HepG2 (cell line): ENCODE results near the gene GRAMD1B.

ENCODE experiments used
- BHLHE40 ChIP-seq: IDR thresholded peaks from 2 replicates; pipeline ENCODE4 v1.6.1; 2011; ENCODE audit warnings: low read length, improper control_type of control experiment
- CTCF ChIP-seq: sonication (generic); formaldehyde crosslinking; IDR thresholded peaks from 2 replicates; pipeline ENCODE4 v1.5.0; 2020; ENCODE audit warnings: mild to moderate bottlenecking, missing genetic modification reagents, moderate library complexity
- EZH2 ChIP-seq: conservative IDR thresholded peaks from 2 replicates; pipeline ENCODE4 v1.6.1; 2012; ENCODE audit warnings: mild to moderate bottlenecking, low read depth, low read length, moderate library complexity
- HCFC1 ChIP-seq: fragments of 150-350 bp; IDR thresholded peaks from 2 replicates; pipeline ENCODE4 v1.6.1; 2014; ENCODE audit warnings: low read depth, low read length
- HHEX ChIP-seq: IDR thresholded peaks from 2 replicates; pipeline ENCODE4 v1.6.1; 2016; ENCODE audit warnings: control low read depth
- NCOR1 ChIP-seq: fragments of 200-600 bp; sonication (generic); IDR thresholded peaks from 2 replicates; pipeline ENCODE4 v1.7.0; 2017; ENCODE audit warnings: antibody characterized with exemption, low read length, borderline replicate concordance
- POLR2A ChIP-seq, 2 experiments: IDR thresholded peaks; 2 replicates each; pipeline ENCODE4 v1.6.1; 2011; ENCODE audit warnings: low read depth in 2 of 2, low read length in 2 of 2, mild to moderate bottlenecking in 1 of 2, moderate library complexity in 1 of 2; ENCODE audit not compliant: insufficient read depth in 1 of 2
- POLR2AphosphoS2 ChIP-seq: IDR thresholded peaks from 2 replicates; pipeline ENCODE4 v1.6.1; 2011; ENCODE audit warnings: low read depth, low read length, improper control_type of control experiment
- TCF7L2 ChIP-seq: IDR thresholded peaks from 2 replicates; pipeline ENCODE4 v1.6.1; 2011; ENCODE audit warnings: mild to moderate bottlenecking, low read depth, low read length, moderate library complexity
- WIZ ChIP-seq: sonication (generic); formaldehyde crosslinking; IDR thresholded peaks from 2 replicates; pipeline ENCODE4 v1.5.1; 2020; ENCODE audit warnings: mild to moderate bottlenecking, missing genetic modification reagents
- ZNF121 ChIP-seq: sonication (generic); formaldehyde crosslinking; IDR thresholded peaks from 2 replicates; pipeline ENCODE4 v1.5.0; 2020; ENCODE audit warnings: mild to moderate bottlenecking, missing genetic modification reagents
- ZNF33A ChIP-seq: sonication (generic); formaldehyde crosslinking; IDR thresholded peaks from 2 replicates; pipeline ENCODE4 v1.5.1; 2020; ENCODE audit warnings: missing genetic modification reagents, mild to moderate bottlenecking, moderate library complexity, borderline replicate concordance
- ZNF687 ChIP-seq: sonication (generic); formaldehyde crosslinking; IDR thresholded peaks from 2 replicates; pipeline ENCODE4 v1.5.1; 2020; ENCODE audit warnings: mild to moderate bottlenecking, missing genetic modification reagents, moderate library complexity
- ZNF747 ChIP-seq: sonication (generic); formaldehyde crosslinking; IDR thresholded peaks from 2 replicates; pipeline ENCODE4 v1.8.1; 2023; ENCODE audit warnings: missing genetic modification reagents, mild to moderate bottlenecking, borderline replicate concordance

GRCh38 chr11:123671534-123671933, 241.5 kb downstream of the GRAMD1B start:
- TF ChIP-seq HHEX (no peak), ZNF687 (CRISPR knock-in tag) (no peak), ZNF121 (CRISPR knock-in tag) (no peak), POLR2A (IDR thresholded peaks at IDR 0.05; ENCODE audit: insufficient read depth in 1 of 2, low read depth in 2 of 2, low read length in 2 of 2) (no peak), WIZ (CRISPR knock-in tag) (no peak), NCOR1 (no peak), TCF7L2 (no peak), EZH2 (no peak), ZNF33A (CRISPR knock-in tag) (no peak), CTCF (CRISPR knock-in tag) (no peak), HCFC1 (no peak), POLR2AphosphoS2 (no peak), ZNF747 (CRISPR knock-in tag) (no peak), BHLHE40 (no peak)
